ENCODE results near the gene BAZ2A. TPM values are rescaled to one million over a fixed set of nuclear protein-coding genes. Genes with fewer than 3 reads are reported as not detected.

Gene BAZ2A
- polyA plus RNA-seq, 2 of the 4 experiments (the other 2 are of a cell fraction) = 41.7 to 59.4 TPM

GRCh38 chr12:56641219-56641618 is 11.1 kb upstream of the BAZ2A start:
- peaks cover 27% of the 10 kb centered on the region for H3K4me1 ChIP-seq
- ChIA-PET CTCF (interaction anchor here (0.7 to 1.2 kb wide), 2 partner anchors 15 to 97 kb away, joined by 3 read pairs; no protein-coding TSS in a partner anchor), POLR2A (no interaction called here)
- ATAC-seq = no peak
- H3K9me3 ChIP-seq = no peaks in the 10 kb centered on the region
- H3K4me2 ChIP-seq = no peak overlapping the region
- no peak overlapping the region for H3K27ac ChIP-seq
- DNase-seq (ENCODE audit: low read depth in 1 of 2, low spot score in 1 of 2) = no peak
- FAIRE-seq = no peak
- no peak overlapping the region for H3K4me3 ChIP-seq
- TF ChIP-seq FOXS1 (CRISPR knock-in tag; IDR thresholded peaks at IDR 0.05) (no peak), ZC3H11A (IDR thresholded peaks at IDR 0.05) (no peak), HDAC2 (IDR thresholded peaks at IDR 0.05) (no peak)
- 91% methylated on average over 6 of the region's 6 CpGs for WGBS (ENCODE audit: missing lambda C conversion rate)

- Histone ChIP-seq H3K4me1 (peaks cover 27% of the 10 kb centered on the region), H3K4me2 (peak overlapping the region; percentile 97), H3K9me3 (no peaks in the 10 kb centered on the region), H3K4me3 (no peak overlapping the region), H3K27ac (peak overlapping the region; percentile 47 to 97; a peak in 5 of 6 replicates)
- FAIRE-seq = no peak
- WGBS (ENCODE audit: missing lambda C conversion rate) = 46% methylated on average over 2 of the region's 2 CpGs
- TF ChIP-seq JUNB (IDR thresholded peaks at IDR 0.05) (no peak), HEYL (CRISPR knock-in tag; IDR thresholded peaks at IDR 0.05) (no peak), CTCF (IDR thresholded peaks at IDR 0.05) (no peak), ELK1 (IDR thresholded peaks at IDR 0.05; ENCODE audit: low read depth, low read length) (no peak), HES2 (IDR thresholded peaks at IDR 0.05) (no peak), EP300 (IDR thresholded peaks at IDR 0.05) (no peak), ZNF302 (CRISPR knock-in tag; IDR thresholded peaks at IDR 0.05) (no peak), SMC3 (IDR thresholded peaks at IDR 0.05) (no peak)
- POLR2A ChIA-PET = interaction anchor here (1.1 kb wide), 1 partner anchor 50 kb away, joined by 4 read pairs; the partner anchor contains the start of gene PTGES3
- DNase-seq (ENCODE audit: low read depth in 1 of 2, low spot score in 1 of 2) = no peak
- CTCF ChIA-PET = interaction anchor here (2.3 kb wide), 1 partner anchor 9 kb away, joined by 11 read pairs; no protein-coding TSS in a partner anchor
- ATAC-seq = no peak
Measured at GRCh38 chr12:56637621-56638020, 7.5 kb upstream of the BAZ2A start.

GRCh38 chr12:56636675-56637540 is 6.8 kb upstream of the BAZ2A start:
- 6% methylated on average over 11 of the region's 12 CpGs for WGBS (ENCODE audit: missing lambda C conversion rate)
- Histone ChIP-seq H3K4me1 (peaks cover 35% of the 10 kb centered on the region), H3K9me3 (no peaks in the 10 kb centered on the region), H3K4me2 (peak overlapping the region; percentile 97), H3K27ac (peak overlapping the region; percentile 89 to 97), H3K4me3 (peak overlapping the region; percentile 80)
- CTCF ChIA-PET = interaction anchor here (0.5 to 4.3 kb wide), 66 partner anchors 9 to 926 kb away, joined by 3 to 74 read pairs (median 6); partner anchors contain the start of genes ATP5F1B, PTGES3, RBMS2 and ZC3H10
- POLR2A ChIA-PET = interaction anchor here (0.7 to 3.9 kb wide), 9 partner anchors 9 to 533 kb away, joined by 3 to 57 read pairs (median 4); partner anchors contain the start of genes ATP5F1B, NACA, PA2G4 and PTGES3
- peak; percentile 99 to 100 for DNase-seq (ENCODE audit: low read depth in 1 of 2, low spot score in 1 of 2)
- FAIRE-seq = no peak
- ATAC-seq = peak; percentile 63 to 77
- TF ChIP-seq POLR2A (IDR thresholded peaks at IDR 0.05; ENCODE audit: low read length) (no peak), HMGXB4 (CRISPR knock-in tag; IDR thresholded peaks at IDR 0.05; ENCODE audit: borderline replicate concordance) (no peak), HOXB5 (CRISPR knock-in tag; IDR thresholded peaks at IDR 0.05) (no peak), JUN (IDR thresholded peaks at IDR 0.05) (peak in 1 of 2 experiments; percentile 82; a peak in 4 of 5 replicates), ELK1 (IDR thresholded peaks at IDR 0.05; ENCODE audit: low read depth, low read length) (no peak), RAD21 (conservative IDR thresholded peaks at IDR 0.05 in 1 of 2, IDR thresholded peaks at IDR 0.05 in 1 of 2) (peak; percentile 74 to 75), GATA3 (IDR thresholded peaks at IDR 0.05; ENCODE audit: borderline replicate concordance) (0 out of 2 replicates have a peak, but pooled peaks have one; percentile 28), ESRRA (IDR thresholded peaks at IDR 0.05; ENCODE audit: borderline replicate concordance, low read length) (no peak), KDM5A (IDR thresholded peaks at IDR 0.05) (no peak), RARB (CRISPR knock-in tag; IDR thresholded peaks at IDR 0.05) (0 out of 2 replicates have a peak, but pooled peaks have one; percentile 25), ZFP36 (IDR thresholded peaks at IDR 0.05; ENCODE audit: borderline replicate concordance, partially characterized antibody) (no peak), ZSCAN20 (CRISPR knock-in tag; IDR thresholded peaks at IDR 0.05) (no peak), POLR2AphosphoS2 (conservative IDR thresholded peaks at IDR 0.05; ENCODE audit: low read length) (0 out of 2 replicates have a peak, but pooled peaks have one; percentile 45), NR3C1 (IDR thresholded peaks at IDR 0.05) (no peak), HOXA7 (CRISPR knock-in tag; IDR thresholded peaks at IDR 0.05) (no peak), CEBPB (IDR thresholded peaks at IDR 0.05) (no peak), CHD2 (IDR thresholded peaks at IDR 0.05; ENCODE audit: low read length, partially characterized antibody) (peak; percentile 68)

Data from A549 (cell line).